Fibroblast of the aortic adventitia (primary cell): ENCODE data around the gene ELP4. TPM values are rescaled to one million over a fixed set of nuclear protein-coding genes. Genes with fewer than 3 reads are reported as not detected.

Experiments used
- DNase-seq: peaks from one replicate; pipeline ENCODE4 v3.0.0-alpha.2; 2010; ENCODE audit warnings: low read depth
- H3K4me3 ChIP-seq: 2 replicates; pipeline ENCODE4 v1.5.1; 2011; ENCODE audit warnings: low read depth, mild to moderate bottlenecking, control low read depth, low read length, moderate library complexity
- CTCF ChIP-seq: IDR thresholded peaks from 2 replicates; pipeline ENCODE4 v1.5.1; 2011; ENCODE audit warnings: mild to moderate bottlenecking, low read length, control low read depth, inconsistent platforms; ENCODE audit not compliant: insufficient read depth
- total RNA-seq: library from RNA; depleted of rRNA; stranded (reverse); fragments of >200 nt; gene quantifications from 2 replicates; pipeline ENCODE4 v1.2.3, GENCODE V29; 2012; ENCODE audit warnings: low replicate concordance

The ELP4 gene
- total RNA-seq, 1 donor: 23.0 TPM

GRCh38 chr11:31651822-31652221, 142.3 kb downstream of the ELP4 start:
- DNase-seq: no peak
- TF ChIP-seq CTCF: no peak
- H3K4me3 ChIP-seq: no peak overlapping the region

- no peak for DNase-seq
- no peak overlapping the region for H3K4me3 ChIP-seq
- no peak for TF ChIP-seq CTCF
Observed at GRCh38 chr11:31652528-31652927, 143.0 kb downstream of the ELP4 start.

- TF ChIP-seq CTCF: no peak
- H3K4me3 ChIP-seq: no peak overlapping the region
- peak; percentile 60 for DNase-seq
Observed at GRCh38 chr11:31655483-31655882, 145.9 kb downstream of the ELP4 start.

GRCh38 chr11:31656051-31656450, 146.5 kb downstream of the ELP4 start:
- H3K4me3 ChIP-seq: no peak overlapping the region
- no peak for TF ChIP-seq CTCF
- DNase-seq: peak; percentile 16

- H3K4me3 ChIP-seq: no peak overlapping the region
- no peak for TF ChIP-seq CTCF
- DNase-seq: no peak
Observed at GRCh38 chr11:31657091-31657490, 147.5 kb downstream of the ELP4 start.

- DNase-seq: no peak
- no peak for TF ChIP-seq CTCF
- no peak overlapping the region for H3K4me3 ChIP-seq
Observed at GRCh38 chr11:31664129-31664528, 154.6 kb downstream of the ELP4 start.

GRCh38 chr11:31664954-31665353, 155.4 kb downstream of the ELP4 start:
- TF ChIP-seq CTCF: no peak
- no peak overlapping the region for H3K4me3 ChIP-seq
- no peak for DNase-seq
